B cell (primary cell): ENCODE measurements around the gene CDH13. TPM values are rescaled to one million over a fixed set of nuclear protein-coding genes. Genes with fewer than 3 reads are reported as not detected.

Experiments used
- ATAC-seq: fragments of 200-7000 bp; cut with Tn5 transposase; one replicate; pipeline ENCODE4 v1.10.0; 2021; ENCODE audit warnings: low read depth, mild to moderate bottlenecking, moderate number of reproducible peaks, moderate library complexity
- CTCF ChIA-PET: fragments of 350-600 bp; sonication (Branson Sonifier 250); formaldehyde crosslinking; loops from one replicate; lab custom pipeline; 2021; ENCODE audit warnings: antibody characterized with exemption, inconsistent platforms; lab: Charles Lee
- POLR2A ChIA-PET: fragments of 350-600 bp; sonication (Branson Sonifier 250); formaldehyde crosslinking; loops from one replicate; lab custom pipeline; 2021; ENCODE audit warnings: antibody characterized with exemption; lab: Charles Lee
- DNase-seq: peaks from one replicate; pipeline ENCODE4 v3.0.0; 2013
- H2AFZ ChIP-seq: 2 replicates; pipeline ENCODE4 v1.6.1; 2012; ENCODE audit warnings: mild to moderate bottlenecking, low read depth, low read length; ENCODE audit not compliant: insufficient read depth, poor library complexity, severe bottlenecking
- H3K27ac ChIP-seq, 2 donors: 1 replicate in 1 of 2; 2 replicates in 1 of 2; pipeline ENCODE4 v1.5.1; 2012 to 2013; ENCODE audit warnings: low read length in 2 of 2, mild to moderate bottlenecking in 2 of 2, moderate library complexity in 1 of 2
- H3K27me3 ChIP-seq, 4 experiments: fragments of 200-600 bp in 1 of 4; sonication (generic) in 1 of 4; replicated peaks in 1 of 4; 1 replicate in 2 of 4; 2 replicates in 2 of 4; pipeline versions ENCODE4 v1.6.1 to v1.7.0; 2013 to 2016; ENCODE audit warnings: low read length in 3 of 4, mild to moderate bottlenecking in 2 of 4, mixed read lengths in 1 of 4, moderate library complexity in 1 of 4; ENCODE audit not compliant: insufficient read depth in 4 of 4, control insufficient read depth in 3 of 4; ENCODE audit errors: control extremely low read depth in 1 of 4
- H3K36me3 ChIP-seq, 2 experiments: replicated peaks in 1 of 2; 1 replicate in 1 of 2; 2 replicates in 1 of 2; pipeline versions ENCODE4 v1.6.1 to v1.7.1; 2013; ENCODE audit warnings: low read length in 1 of 2; ENCODE audit not compliant: insufficient read depth in 2 of 2, control insufficient read depth in 1 of 2; ENCODE audit errors: control extremely low read depth in 1 of 2, extremely low read depth in 1 of 2
- H3K4me1 ChIP-seq, 2 donors: fragments of 200-600 bp in 1 of 2; sonication (generic) in 1 of 2; 1 replicate in 1 of 2; 2 replicates in 1 of 2; pipeline versions ENCODE4 v1.5.1 to v1.6.1; 2013 to 2017; ENCODE audit warnings: low read length in 2 of 2; ENCODE audit not compliant: control insufficient read depth in 2 of 2, insufficient read depth in 2 of 2
- H3K4me2 ChIP-seq: replicated peaks from 2 replicates; pipeline ENCODE3; 2012; ENCODE audit warnings: mild to moderate bottlenecking, low read depth, low read length; ENCODE audit not compliant: poor library complexity, severe bottlenecking
- H3K4me3 ChIP-seq, 5 experiments: fragments of 200-600 bp in 1 of 5; sonication (generic) in 1 of 5; 1 replicate in 3 of 5; 2 replicates in 2 of 5; pipeline versions ENCODE4 v1.5.1 to v1.7.0; 2011 to 2016; ENCODE audit warnings: low read length in 4 of 5, mild to moderate bottlenecking in 4 of 5, low read depth in 2 of 5, control low read depth in 1 of 5, moderate library complexity in 1 of 5; ENCODE audit not compliant: insufficient read depth in 1 of 5; ENCODE audit errors: control extremely low read depth in 1 of 5, extremely low read depth in 1 of 5
- H3K79me2 ChIP-seq: fragments of 200-600 bp; sonication (generic); one replicate; pipeline ENCODE4 v1.6.0; 2016; ENCODE audit warnings: low read length; ENCODE audit not compliant: control insufficient read depth, insufficient read depth
- H3K9ac ChIP-seq: fragments of 200-600 bp; sonication (generic); 2 replicates; pipeline ENCODE4 v1.6.1; 2017; ENCODE audit warnings: mild to moderate bottlenecking, low read length, moderate library complexity
- H3K9me3 ChIP-seq, 3 donors: one replicate each; pipeline versions ENCODE4 v1.6.1 to v1.7.1; 2013; ENCODE audit warnings: low read length in 2 of 3; ENCODE audit not compliant: control insufficient read depth in 2 of 3, insufficient read depth in 1 of 3; ENCODE audit errors: control extremely low read depth in 1 of 3
- H4K20me1 ChIP-seq: 2 replicates; pipeline ENCODE4 v1.6.0; 2012; ENCODE audit warnings: mild to moderate bottlenecking, low read length; ENCODE audit not compliant: insufficient read depth, control insufficient read depth, poor library complexity, severe bottlenecking
- H3K27ac Mint-ChIP-seq: one replicate; pipeline ENCODE4 v1.8.0; 2021; ENCODE audit warnings: mixed read lengths
- H3K27me3 Mint-ChIP-seq: one replicate; pipeline ENCODE4 v1.8.0; 2021; ENCODE audit warnings: mixed read lengths
- H3K4me1 Mint-ChIP-seq: one replicate; pipeline ENCODE4 v1.8.0; 2021; ENCODE audit warnings: mixed read lengths
- H3K4me3 Mint-ChIP-seq: one replicate; pipeline ENCODE4 v1.8.0; 2021; ENCODE audit warnings: mixed read lengths
- H3K9me3 Mint-ChIP-seq: one replicate; pipeline ENCODE4 v1.8.0; 2022; ENCODE audit warnings: mixed read lengths; ENCODE audit not compliant: insufficient read depth
- EZH2 ChIP-seq: IDR thresholded peaks from 2 replicates; pipeline ENCODE4 v1.6.1; 2012; ENCODE audit warnings: borderline replicate concordance, low read depth, mild to moderate bottlenecking, moderate library complexity, low read length; ENCODE audit not compliant: insufficient read depth, poor library complexity, severe bottlenecking
- WGBS: methylation state at CpG from one replicate; pipeline ENCODE4 v1.1.5; 2013; ENCODE audit warnings: missing lambda C conversion rate; ENCODE audit not compliant: insufficient coverage; 5-methylcytosine and 5-hydroxymethylcytosine counted together
- intact Hi-C: fragments of 100-400 bp; cut with micrococcal nuclease; formaldehyde crosslinking; loops from one replicate; pipeline ENCODE4 v1.10.0; 2022
- polyA plus RNA-seq: library from polyadenylated mRNA; depleted of rRNA; stranded (reverse); fragments of >200 nt; gene quantifications from 2 replicates; pipeline ENCODE4 v1.2.3, GENCODE V29; 2012
- total RNA-seq, 2 donors: library from RNA; stranded (reverse); fragments of 120-200 nt in 1 of 2; gene quantifications; 1 replicate in 1 of 2; 2 replicates in 1 of 2; pipeline versions ENCODE4 v1.2.3 to v1.2.4, GENCODE V29; 2013 to 2022
- TF ChIP-seq, protein P1 (sequence below): fragments of 200-600 bp; IDR thresholded peaks from one replicate; pipeline ENCODE4 v1.8.0; 2022; ENCODE audit warnings: antibody characterized with exemption, mild to moderate bottlenecking

The CDH13 gene
- total and polyA plus RNA-seq, 2 donors (not counting 1 experiment from before 2014, with no cell fraction given): not detected

DNA sequence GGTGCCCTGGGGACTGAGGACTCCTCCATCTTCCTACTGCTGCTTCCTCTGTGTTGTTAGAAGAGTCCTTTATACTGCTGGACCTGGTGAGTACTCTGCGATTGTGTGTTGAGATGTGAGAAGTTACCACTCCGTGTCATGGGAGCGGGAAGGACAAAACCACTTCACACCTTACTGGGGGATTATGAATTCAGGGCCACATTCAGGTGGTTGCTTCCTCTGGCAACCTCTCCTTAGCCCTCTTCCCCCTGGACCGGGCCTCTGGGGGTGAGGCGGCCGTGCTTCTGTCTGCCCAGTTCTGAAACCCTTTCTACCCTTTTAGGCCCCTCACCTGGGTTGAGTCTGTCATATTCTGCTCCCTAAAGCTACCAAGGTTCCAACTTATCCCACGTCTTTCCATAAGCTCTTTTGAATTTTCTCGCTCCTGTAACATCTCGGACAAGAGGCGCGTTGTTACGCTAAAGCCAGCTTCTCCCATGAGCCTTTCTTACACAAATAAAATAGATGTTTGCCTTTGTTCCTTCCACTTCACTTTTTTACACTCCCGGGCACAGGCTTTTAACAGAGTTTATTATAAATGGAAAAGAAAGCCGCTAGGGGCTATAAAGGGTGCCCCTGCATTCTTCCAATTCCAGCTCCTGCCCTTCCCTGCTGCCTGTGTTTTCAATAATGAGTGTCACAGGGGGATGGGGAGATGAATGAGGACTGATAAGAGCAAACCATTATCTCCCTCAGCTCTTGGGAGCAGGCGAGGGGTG lies 20.7 kb upstream of the CDH13 start:
- TF ChIP-seq, protein P1, sequence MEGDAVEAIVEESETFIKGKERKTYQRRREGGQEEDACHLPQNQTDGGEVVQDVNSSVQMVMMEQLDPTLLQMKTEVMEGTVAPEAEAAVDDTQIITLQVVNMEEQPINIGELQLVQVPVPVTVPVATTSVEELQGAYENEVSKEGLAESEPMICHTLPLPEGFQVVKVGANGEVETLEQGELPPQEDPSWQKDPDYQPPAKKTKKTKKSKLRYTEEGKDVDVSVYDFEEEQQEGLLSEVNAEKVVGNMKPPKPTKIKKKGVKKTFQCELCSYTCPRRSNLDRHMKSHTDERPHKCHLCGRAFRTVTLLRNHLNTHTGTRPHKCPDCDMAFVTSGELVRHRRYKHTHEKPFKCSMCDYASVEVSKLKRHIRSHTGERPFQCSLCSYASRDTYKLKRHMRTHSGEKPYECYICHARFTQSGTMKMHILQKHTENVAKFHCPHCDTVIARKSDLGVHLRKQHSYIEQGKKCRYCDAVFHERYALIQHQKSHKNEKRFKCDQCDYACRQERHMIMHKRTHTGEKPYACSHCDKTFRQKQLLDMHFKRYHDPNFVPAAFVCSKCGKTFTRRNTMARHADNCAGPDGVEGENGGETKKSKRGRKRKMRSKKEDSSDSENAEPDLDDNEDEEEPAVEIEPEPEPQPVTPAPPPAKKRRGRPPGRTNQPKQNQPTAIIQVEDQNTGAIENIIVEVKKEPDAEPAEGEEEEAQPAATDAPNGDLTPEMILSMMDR: no peak
- TF ChIP-seq EZH2: no peak
- 68% methylated on average over 5 of the region's 15 CpGs for WGBS
- Histone ChIP-seq H3K36me3 (no peaks in the 10 kb centered on the region), H3K4me3 (no peak overlapping the region), H3K27me3 (no peaks in the 10 kb centered on the region), H3K4me2 (no peak overlapping the region), H3K4me1 (no peaks in the 10 kb centered on the region), H3K27ac (no peak overlapping the region), H3K9ac (no peak overlapping the region), H4K20me1 (no peaks in the 10 kb centered on the region), H2AFZ (no peak overlapping the region), H3K79me2 (no peaks in the 10 kb centered on the region), H3K9me3 (peaks cover 0 to 5% (median 0%) of the 10 kb centered on the region in 3 donors)
- Mint-ChIP-seq H3K27ac (no peak overlapping the region), H3K4me3 (no peak overlapping the region), H3K4me1 (no peaks in the 10 kb centered on the region), H3K9me3 (no peaks in the 10 kb centered on the region), H3K27me3 (peaks cover 2% of the 10 kb centered on the region)
- ATAC-seq (no peak), DNase-seq (no peak)
- intact Hi-C loops: no loop called here
- POLR2A ChIA-PET: no interaction called here
- CTCF ChIA-PET: no interaction called here

DNA sequence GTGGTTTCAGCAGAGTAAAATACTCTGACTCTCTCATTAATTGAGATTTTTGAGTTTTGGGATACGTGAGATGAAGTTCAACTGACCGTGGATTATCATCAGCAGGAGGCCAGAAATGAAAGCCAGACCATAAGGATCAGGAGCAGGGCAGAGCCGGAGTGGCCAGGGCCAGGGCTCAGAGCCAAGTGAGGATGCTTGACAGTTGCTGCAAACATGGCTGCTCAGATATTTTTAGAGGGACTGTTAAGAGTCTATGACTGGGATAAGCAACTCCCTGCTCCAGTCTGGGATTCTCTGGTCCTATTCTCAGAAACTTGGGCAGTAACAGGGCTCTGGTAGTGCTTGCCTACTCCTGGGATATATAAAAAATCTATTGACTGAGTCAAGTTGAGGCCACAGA lies 17.6 kb upstream of the CDH13 start:
- no peaks in the 10 kb centered on the region for H3K27me3 ChIP-seq

More for the DNA sequence above, 17.6 kb upstream of the CDH13 start:
- ChIA-PET POLR2A (no interaction called here), CTCF (no interaction called here)
- Mint-ChIP-seq H3K27ac (no peak overlapping the region), H3K4me1 (no peaks in the 10 kb centered on the region), H3K9me3 (no peaks in the 10 kb centered on the region), H3K27me3 (peaks cover 2% of the 10 kb centered on the region), H3K4me3 (no peak overlapping the region)
- Histone ChIP-seq H3K4me1 (no peaks in the 10 kb centered on the region), H3K9me3 (peaks cover 0 to 3% (median 0%) of the 10 kb centered on the region in 3 donors), H3K27ac (no peak overlapping the region), H4K20me1 (no peaks in the 10 kb centered on the region), H3K79me2 (no peaks in the 10 kb centered on the region), H2AFZ (no peak overlapping the region), H3K4me3 (no peak overlapping the region), H3K9ac (no peak overlapping the region), H3K36me3 (no peaks in the 10 kb centered on the region), H3K4me2 (no peak overlapping the region)
- no peak for DNase-seq
- TF ChIP-seq EZH2: no peak
- TF ChIP-seq, protein P1: no peak
- intact Hi-C loops: no loop called here
- 83% methylated on average over 3 of the region's 3 CpGs for WGBS
- no peak for ATAC-seq
